ENCODE data around the gene TRIM41. TPM values are rescaled to one million over a fixed set of nuclear protein-coding genes. Genes with fewer than 3 reads are reported as not detected.
"Not testable (repeated sequence)": the region's sequence is repeated elsewhere in the genome, so short reads cannot be mapped to it uniquely, and the experiment has no call there.

Gene TRIM41
- polyA plus RNA-seq, 1 donor (not counting 4 experiments of a cell fraction or from before 2014, with no cell fraction given) = 13.4 TPM

GRCh38 chr5:181281984-181282316 is 58.9 kb downstream of the TRIM41 start:
- Histone ChIP-seq H3K9me3 (ENCODE audit: control insufficient read depth, low read depth, low read length) (no peaks in the 10 kb centered on the region), H3K4me3 (ENCODE audit: control insufficient read depth in 2 of 3, extremely low read depth in 1 of 3, insufficient read depth in 2 of 3, low read depth in 1 of 3, low read length in 3 of 3) (no peak overlapping the region), H3K79me2 (ENCODE audit: control insufficient read depth, insufficient read depth, low read length) (no peaks in the 10 kb centered on the region), H3K4me2 (ENCODE audit: control insufficient read depth, extremely low read depth, insufficient read depth, low read depth, low read length) (no peak overlapping the region), H4K20me1 (ENCODE audit: control insufficient read depth, extremely low read depth, insufficient read depth, low read length) (no peaks in the 10 kb centered on the region), H3K27me3 (ENCODE audit: control insufficient read depth, extremely low read depth, insufficient read depth, low read length) (no peaks in the 10 kb centered on the region), H3K9ac (ENCODE audit: control insufficient read depth, extremely low read depth, insufficient read depth, low read length) (no peak overlapping the region), H2AFZ (ENCODE audit: control insufficient read depth, low read length) (no peak overlapping the region), H3K36me3 (ENCODE audit: control insufficient read depth in 2 of 2, extremely low read depth in 1 of 2, insufficient read depth in 2 of 2, low read length in 2 of 2) (no peaks in the 10 kb centered on the region), H3K27ac (ENCODE audit: control insufficient read depth, insufficient read depth, low read length) (no peak overlapping the region), H3K9me1 (ENCODE audit: control insufficient read depth, extremely low read depth, insufficient read depth, low read length) (no peaks in the 10 kb centered on the region), H3K4me1 (ENCODE audit: control insufficient read depth, extremely low read depth, insufficient read depth, low read length) (no peaks in the 10 kb centered on the region)
- FAIRE-seq (no peak), DNase-seq (ENCODE audit: low read depth, low spot score) (no peak)
- TF ChIP-seq EZH2 (IDR thresholded peaks at IDR 0.05; ENCODE audit: low read length) (no peak), CTCF (optimal IDR thresholded peaks at IDR 0.05 in 1 of 3, IDR thresholded peaks at IDR 0.05 in 1 of 3, conservative IDR thresholded peaks at IDR 0.05 in 1 of 3; ENCODE audit: extremely low read depth in 1 of 3, insufficient read depth in 2 of 3, low read length in 3 of 3) (no peak)
- dilution Hi-C loops (cut with MboI; ENCODE audit: extremely low pct_ligation_motif_present, low sequenced_read_pairs) = no loop called here

- FAIRE-seq; H3K36me3 ChIP-seq (ENCODE audit: control insufficient read depth in 2 of 2, extremely low read depth in 1 of 2, insufficient read depth in 2 of 2, low read length in 2 of 2); dilution Hi-C loops (cut with MboI; ENCODE audit: extremely low pct_ligation_motif_present, low sequenced_read_pairs); H4K20me1 ChIP-seq (ENCODE audit: control insufficient read depth, extremely low read depth, insufficient read depth, low read length); DNase-seq (ENCODE audit: low read depth, low spot score); H3K9me1 ChIP-seq (ENCODE audit: control insufficient read depth, extremely low read depth, insufficient read depth, low read length); H3K4me1 ChIP-seq (ENCODE audit: control insufficient read depth, extremely low read depth, insufficient read depth, low read length); H3K4me3 ChIP-seq (ENCODE audit: control insufficient read depth in 2 of 3, extremely low read depth in 1 of 3, insufficient read depth in 2 of 3, low read depth in 1 of 3, low read length in 3 of 3); H3K79me2 ChIP-seq (ENCODE audit: control insufficient read depth, insufficient read depth, low read length); H3K4me2 ChIP-seq (ENCODE audit: control insufficient read depth, extremely low read depth, insufficient read depth, low read depth, low read length); H3K27me3 ChIP-seq (ENCODE audit: control insufficient read depth, extremely low read depth, insufficient read depth, low read length); H2AFZ ChIP-seq (ENCODE audit: control insufficient read depth, low read length); H3K9me3 ChIP-seq (ENCODE audit: control insufficient read depth, low read depth, low read length); H3K27ac ChIP-seq (ENCODE audit: control insufficient read depth, insufficient read depth, low read length); H3K9ac ChIP-seq (ENCODE audit: control insufficient read depth, extremely low read depth, insufficient read depth, low read length): not testable (repeated sequence)
Observed at GRCh38 chr5:181282415-181282814, 59.3 kb downstream of the TRIM41 start.

- Histone ChIP-seq H3K27ac (ENCODE audit: control insufficient read depth, insufficient read depth, low read length) (no peak overlapping the region), H3K36me3 (ENCODE audit: control insufficient read depth in 2 of 2, extremely low read depth in 1 of 2, insufficient read depth in 2 of 2, low read length in 2 of 2) (no peaks in the 10 kb centered on the region), H3K4me3 (ENCODE audit: control insufficient read depth in 2 of 3, extremely low read depth in 1 of 3, insufficient read depth in 2 of 3, low read depth in 1 of 3, low read length in 3 of 3) (no peak overlapping the region), H3K27me3 (ENCODE audit: control insufficient read depth, extremely low read depth, insufficient read depth, low read length) (no peaks in the 10 kb centered on the region), H3K4me1 (ENCODE audit: control insufficient read depth, extremely low read depth, insufficient read depth, low read length) (no peaks in the 10 kb centered on the region), H3K9me3 (ENCODE audit: control insufficient read depth, low read depth, low read length) (no peaks in the 10 kb centered on the region), H3K9ac (ENCODE audit: control insufficient read depth, extremely low read depth, insufficient read depth, low read length) (no peak overlapping the region), H3K4me2 (ENCODE audit: control insufficient read depth, extremely low read depth, insufficient read depth, low read depth, low read length) (no peak overlapping the region), H4K20me1 (ENCODE audit: control insufficient read depth, extremely low read depth, insufficient read depth, low read length) (no peaks in the 10 kb centered on the region), H3K79me2 (ENCODE audit: control insufficient read depth, insufficient read depth, low read length) (no peaks in the 10 kb centered on the region), H2AFZ (ENCODE audit: control insufficient read depth, low read length) (no peak overlapping the region), H3K9me1 (ENCODE audit: control insufficient read depth, extremely low read depth, insufficient read depth, low read length) (no peaks in the 10 kb centered on the region)
- dilution Hi-C loops (cut with MboI; ENCODE audit: extremely low pct_ligation_motif_present, low sequenced_read_pairs) = no loop called here
- TF ChIP-seq EZH2 (IDR thresholded peaks at IDR 0.05; ENCODE audit: low read length) (no peak), CTCF (optimal IDR thresholded peaks at IDR 0.05 in 1 of 3, IDR thresholded peaks at IDR 0.05 in 1 of 3, conservative IDR thresholded peaks at IDR 0.05 in 1 of 3; ENCODE audit: extremely low read depth in 1 of 3, insufficient read depth in 2 of 3, low read length in 3 of 3) (no peak)
- DNase-seq (ENCODE audit: low read depth, low spot score) (no peak), FAIRE-seq (no peak)
Observed at GRCh38 chr5:181282874-181283273, 59.8 kb downstream of the TRIM41 start.

All from keratinocyte (primary cell).